AG09319 (cell line): ENCODE data around the gene PINK1.

ENCODE experiments used
- DNase-seq: peaks from one replicate; pipeline ENCODE4 v3.0.0-alpha.2; 2010; ENCODE audit warnings: low read depth; ENCODE audit errors: extremely low read depth
- TF ChIP-seq, protein P1 (sequence below): IDR thresholded peaks from 2 replicates; pipeline ENCODE4 v1.5.1; 2011; ENCODE audit warnings: low read depth, mild to moderate bottlenecking, inconsistent platforms, low read length, moderate library complexity

PINK1 gene

GRCh38 chr1:20633190-20634064 lies at the start of gene PINK1:
Gene PINK1 (plus strand): TSS chr1:20633458. CDS start chr1:20633549, 91 bp downstream.
- TF ChIP-seq, protein P1, sequence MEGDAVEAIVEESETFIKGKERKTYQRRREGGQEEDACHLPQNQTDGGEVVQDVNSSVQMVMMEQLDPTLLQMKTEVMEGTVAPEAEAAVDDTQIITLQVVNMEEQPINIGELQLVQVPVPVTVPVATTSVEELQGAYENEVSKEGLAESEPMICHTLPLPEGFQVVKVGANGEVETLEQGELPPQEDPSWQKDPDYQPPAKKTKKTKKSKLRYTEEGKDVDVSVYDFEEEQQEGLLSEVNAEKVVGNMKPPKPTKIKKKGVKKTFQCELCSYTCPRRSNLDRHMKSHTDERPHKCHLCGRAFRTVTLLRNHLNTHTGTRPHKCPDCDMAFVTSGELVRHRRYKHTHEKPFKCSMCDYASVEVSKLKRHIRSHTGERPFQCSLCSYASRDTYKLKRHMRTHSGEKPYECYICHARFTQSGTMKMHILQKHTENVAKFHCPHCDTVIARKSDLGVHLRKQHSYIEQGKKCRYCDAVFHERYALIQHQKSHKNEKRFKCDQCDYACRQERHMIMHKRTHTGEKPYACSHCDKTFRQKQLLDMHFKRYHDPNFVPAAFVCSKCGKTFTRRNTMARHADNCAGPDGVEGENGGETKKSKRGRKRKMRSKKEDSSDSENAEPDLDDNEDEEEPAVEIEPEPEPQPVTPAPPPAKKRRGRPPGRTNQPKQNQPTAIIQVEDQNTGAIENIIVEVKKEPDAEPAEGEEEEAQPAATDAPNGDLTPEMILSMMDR: peak; percentile 81
- DNase-seq: no peak

DNA sequence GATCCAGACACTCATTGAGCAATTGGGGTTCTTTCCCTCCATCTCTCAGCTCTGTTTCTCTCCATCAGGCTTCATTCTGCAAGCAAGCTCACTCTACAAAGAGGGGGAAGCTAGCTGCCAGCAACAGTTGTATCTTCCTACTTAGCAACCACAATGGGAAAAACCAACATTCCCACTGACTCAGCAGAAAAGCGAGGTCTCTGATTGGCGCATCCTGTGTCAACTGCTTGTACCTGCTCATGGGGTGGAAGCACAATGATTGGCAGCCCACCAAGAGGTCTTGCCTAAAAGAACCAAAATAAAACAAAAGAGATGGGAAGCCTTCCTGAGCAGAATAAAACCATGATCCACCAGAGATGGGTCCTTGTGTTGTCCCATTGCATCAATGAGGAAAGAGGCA lies 48.4 kb upstream of the PINK1 start:
- TF ChIP-seq, protein P1: no peak
- DNase-seq: no peak

GRCh38 chr1:20586953-20587660 lies 46.2 kb upstream of the PINK1 start:
- DNase-seq: no peak
- TF ChIP-seq, protein P1: no peak

GRCh38 chr1:20587661-20588053 lies 45.6 kb upstream of the PINK1 start:
- TF ChIP-seq, protein P1: no peak
- no peak for DNase-seq

DNA sequence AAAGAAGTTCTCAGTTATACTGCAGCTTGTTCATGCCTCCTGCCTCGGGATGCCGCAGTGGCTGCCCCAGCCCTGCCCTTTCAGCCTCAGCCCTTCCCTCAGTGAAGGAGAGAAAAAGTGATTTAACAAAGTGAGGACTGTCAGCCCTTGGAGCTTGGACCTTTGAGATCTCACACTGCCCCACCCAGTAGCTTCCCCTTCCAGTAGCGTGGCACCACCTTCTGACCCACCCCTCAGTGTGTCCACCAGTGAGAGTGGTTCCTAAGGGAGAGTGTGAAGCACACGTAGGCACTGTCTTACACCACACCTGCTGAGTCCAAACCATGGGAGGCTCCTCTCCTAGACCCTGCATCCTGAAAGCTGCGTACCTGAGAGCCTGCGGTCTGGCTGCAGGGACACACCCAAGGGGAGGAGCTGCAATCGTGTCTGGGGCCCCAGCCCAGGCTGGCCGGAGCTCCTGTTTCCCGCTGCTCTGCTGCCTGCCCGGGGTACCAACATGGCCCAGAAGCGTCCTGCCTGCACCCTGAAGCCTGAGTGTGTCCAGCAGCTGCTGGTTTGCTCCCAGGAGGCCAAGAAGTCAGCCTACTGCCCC lies 44.5 kb upstream of the PINK1 start, which contains the start of gene CDA:
CDA (plus strand) TSS at position 464 of the 592 bp plus-strand sequence; CDS start at position 497, 33 bp downstream.
- no peak for DNase-seq
- TF ChIP-seq, protein P1: no peak

- TF ChIP-seq, protein P1: no peak
- no peak for DNase-seq
Observed at GRCh38 chr1:20589331-20590278, 43.7 kb upstream of the PINK1 start.
